ENCODE results near the gene OR13A1. TPM values are rescaled to one million over a fixed set of nuclear protein-coding genes. Genes with fewer than 3 reads are reported as not detected.
"Not testable (repeated sequence)": the region's sequence is repeated elsewhere in the genome, so short reads cannot be mapped to it uniquely, and the experiment has no call there.

OR13A1 gene
- total RNA-seq, 1 experiment from 2014 or later = not detected

- no peaks in the 10 kb centered on the region for H3K36me3 Mint-ChIP-seq (ENCODE audit: insufficient read depth, unreplicated experiment)
- CTCF ChIA-PET = interaction anchor here (1.9 kb wide), 1 partner anchor 45 kb away, joined by 4 read pairs; no protein-coding TSS in a partner anchor
- no peak for TF ChIP-seq CTCF (IDR thresholded peaks at IDR 0.05; ENCODE audit: unreplicated experiment)
- peaks cover 28% of the 10 kb centered on the region for H3K27me3 Mint-ChIP-seq (ENCODE audit: insufficient read depth, unreplicated experiment)
- no peaks in the 10 kb centered on the region for H3K4me1 Mint-ChIP-seq (ENCODE audit: insufficient read depth, unreplicated experiment)
- POLR2A ChIA-PET = no interaction called here
- intact Hi-C loops (cut with micrococcal nuclease) = no loop called here
- no peak overlapping the region for H3K4me3 Mint-ChIP-seq (ENCODE audit: unreplicated experiment)
- H3K9me3 Mint-ChIP-seq (ENCODE audit: unreplicated experiment) = no peaks in the 10 kb centered on the region
- no peak overlapping the region for H3K27ac Mint-ChIP-seq (ENCODE audit: low read depth, unreplicated experiment)
- no peak for DNase-seq (ENCODE audit: unreplicated experiment)
- no TSS peak for BruUV-seq (replicated peaks)
These were observed 35.2 kb downstream of the OR13A1 start for GRCh38 chr10:45280113-45280760.

GRCh38 chr10:45279682-45280081 is 35.7 kb downstream of the OR13A1 start:
- POLR2A ChIA-PET = no interaction called here
- Mint-ChIP-seq H3K4me3 (ENCODE audit: unreplicated experiment) (no peak overlapping the region), H3K27ac (ENCODE audit: low read depth, unreplicated experiment) (no peak overlapping the region), H3K27me3 (ENCODE audit: insufficient read depth, unreplicated experiment) (peaks cover 28% of the 10 kb centered on the region), H3K4me1 (ENCODE audit: insufficient read depth, unreplicated experiment) (no peaks in the 10 kb centered on the region), H3K36me3 (ENCODE audit: insufficient read depth, unreplicated experiment) (no peaks in the 10 kb centered on the region), H3K9me3 (ENCODE audit: unreplicated experiment) (no peaks in the 10 kb centered on the region)
- BruUV-seq (replicated peaks) = no TSS peak
- intact Hi-C loops (cut with micrococcal nuclease) = loop anchor here (5.0 kb wide), 1 partner anchor 378 kb away; no protein-coding TSS in a partner anchor
- CTCF ChIA-PET = interaction anchor here (1.9 kb wide), 1 partner anchor 44 kb away, joined by 4 read pairs; no protein-coding TSS in a partner anchor
- DNase-seq (ENCODE audit: unreplicated experiment) = no peak
- no peak for TF ChIP-seq CTCF (IDR thresholded peaks at IDR 0.05; ENCODE audit: unreplicated experiment)

- no peaks in the 10 kb centered on the region for H3K9me3 Mint-ChIP-seq (ENCODE audit: unreplicated experiment)
- H3K36me3 Mint-ChIP-seq (ENCODE audit: insufficient read depth, unreplicated experiment) = no peaks in the 10 kb centered on the region
- ChIA-PET CTCF (interaction anchor here (1.9 kb wide), 1 partner anchor 43 kb away, joined by 4 read pairs; no protein-coding TSS in a partner anchor), POLR2A (no interaction called here)
- no peak for DNase-seq (ENCODE audit: unreplicated experiment)
- intact Hi-C loops (cut with micrococcal nuclease) = loop anchor here (5.0 kb wide), 1 partner anchor 378 kb away; no protein-coding TSS in a partner anchor
- no peak overlapping the region for H3K4me3 Mint-ChIP-seq (ENCODE audit: unreplicated experiment)
- H3K4me1 Mint-ChIP-seq (ENCODE audit: insufficient read depth, unreplicated experiment) = no peaks in the 10 kb centered on the region
- no TSS peak for BruUV-seq (replicated peaks)
- H3K27me3 Mint-ChIP-seq (ENCODE audit: insufficient read depth, unreplicated experiment) = peaks cover 28% of the 10 kb centered on the region
- no peak for TF ChIP-seq CTCF (IDR thresholded peaks at IDR 0.05; ENCODE audit: unreplicated experiment)
- H3K27ac Mint-ChIP-seq (ENCODE audit: low read depth, unreplicated experiment) = no peak overlapping the region
These were observed 36.4 kb downstream of the OR13A1 start for GRCh38 chr10:45278860-45279498.

- POLR2A ChIA-PET; H3K27ac Mint-ChIP-seq (ENCODE audit: low read depth, unreplicated experiment); H3K4me3 Mint-ChIP-seq (ENCODE audit: unreplicated experiment); CTCF ChIA-PET; BruUV-seq (replicated peaks); H3K9me3 Mint-ChIP-seq (ENCODE audit: unreplicated experiment); H3K36me3 Mint-ChIP-seq (ENCODE audit: insufficient read depth, unreplicated experiment); H3K4me1 Mint-ChIP-seq (ENCODE audit: insufficient read depth, unreplicated experiment); DNase-seq (ENCODE audit: unreplicated experiment): not testable (repeated sequence)
- intact Hi-C loops (cut with micrococcal nuclease) = loop anchor here (5.0 kb wide), 1 partner anchor 381 kb away; no protein-coding TSS in a partner anchor
- H3K27me3 Mint-ChIP-seq (ENCODE audit: insufficient read depth, unreplicated experiment) = peaks cover 26% of the 10 kb centered on the region
These were observed 39.3 kb downstream of the OR13A1 start for GRCh38 chr10:45276146-45276545.
